ENCODE measurements around the gene CFDP1. TPM values are rescaled to one million over a fixed set of nuclear protein-coding genes. Genes with fewer than 3 reads are reported as not detected.
"Not testable (repeated sequence)": the region's sequence is repeated elsewhere in the genome, so short reads cannot be mapped to it uniquely, and the experiment has no call there.

The CFDP1 gene
- total and polyA plus RNA-seq, 2 experiments from 2014 or later = 103 to 114 TPM

DNA sequence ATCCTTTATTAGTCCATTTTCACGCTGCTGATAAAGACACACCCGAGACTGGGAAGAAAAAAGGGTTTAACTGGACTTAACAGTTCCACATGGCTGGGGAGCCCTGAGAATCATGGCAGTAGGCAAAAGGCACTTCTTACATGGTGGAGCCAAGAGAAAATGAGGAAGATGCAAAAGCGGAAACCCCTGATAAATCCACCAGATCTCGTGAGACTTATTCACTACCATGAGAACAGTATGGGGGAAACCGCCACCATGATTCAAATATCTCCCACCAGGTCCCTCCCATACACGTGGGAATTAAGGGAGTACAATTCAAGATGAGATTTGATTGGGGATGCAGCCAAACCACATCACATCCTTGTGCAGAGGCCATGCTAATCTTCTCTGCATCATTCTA, 146.9 kb downstream of the CFDP1 start:
- Histone ChIP-seq H3K4me3 (no peak overlapping the region), H3K9me3 (ENCODE audit: low read depth) (no peaks in the 10 kb centered on the region), H3K36me3 (no peaks in the 10 kb centered on the region), H3K4me1 (ENCODE audit: low read depth) (no peaks in the 10 kb centered on the region), H3K27ac (no peak overlapping the region), H3K27me3 (no peaks in the 10 kb centered on the region)
- no peak for DNase-seq (ENCODE audit: low read depth in 1 of 2, low spot score in 1 of 2)
- TF ChIP-seq, protein P1, sequence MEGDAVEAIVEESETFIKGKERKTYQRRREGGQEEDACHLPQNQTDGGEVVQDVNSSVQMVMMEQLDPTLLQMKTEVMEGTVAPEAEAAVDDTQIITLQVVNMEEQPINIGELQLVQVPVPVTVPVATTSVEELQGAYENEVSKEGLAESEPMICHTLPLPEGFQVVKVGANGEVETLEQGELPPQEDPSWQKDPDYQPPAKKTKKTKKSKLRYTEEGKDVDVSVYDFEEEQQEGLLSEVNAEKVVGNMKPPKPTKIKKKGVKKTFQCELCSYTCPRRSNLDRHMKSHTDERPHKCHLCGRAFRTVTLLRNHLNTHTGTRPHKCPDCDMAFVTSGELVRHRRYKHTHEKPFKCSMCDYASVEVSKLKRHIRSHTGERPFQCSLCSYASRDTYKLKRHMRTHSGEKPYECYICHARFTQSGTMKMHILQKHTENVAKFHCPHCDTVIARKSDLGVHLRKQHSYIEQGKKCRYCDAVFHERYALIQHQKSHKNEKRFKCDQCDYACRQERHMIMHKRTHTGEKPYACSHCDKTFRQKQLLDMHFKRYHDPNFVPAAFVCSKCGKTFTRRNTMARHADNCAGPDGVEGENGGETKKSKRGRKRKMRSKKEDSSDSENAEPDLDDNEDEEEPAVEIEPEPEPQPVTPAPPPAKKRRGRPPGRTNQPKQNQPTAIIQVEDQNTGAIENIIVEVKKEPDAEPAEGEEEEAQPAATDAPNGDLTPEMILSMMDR (IDR thresholded peaks at IDR 0.05; ENCODE audit: low read depth, low read length) = no peak

DNA sequence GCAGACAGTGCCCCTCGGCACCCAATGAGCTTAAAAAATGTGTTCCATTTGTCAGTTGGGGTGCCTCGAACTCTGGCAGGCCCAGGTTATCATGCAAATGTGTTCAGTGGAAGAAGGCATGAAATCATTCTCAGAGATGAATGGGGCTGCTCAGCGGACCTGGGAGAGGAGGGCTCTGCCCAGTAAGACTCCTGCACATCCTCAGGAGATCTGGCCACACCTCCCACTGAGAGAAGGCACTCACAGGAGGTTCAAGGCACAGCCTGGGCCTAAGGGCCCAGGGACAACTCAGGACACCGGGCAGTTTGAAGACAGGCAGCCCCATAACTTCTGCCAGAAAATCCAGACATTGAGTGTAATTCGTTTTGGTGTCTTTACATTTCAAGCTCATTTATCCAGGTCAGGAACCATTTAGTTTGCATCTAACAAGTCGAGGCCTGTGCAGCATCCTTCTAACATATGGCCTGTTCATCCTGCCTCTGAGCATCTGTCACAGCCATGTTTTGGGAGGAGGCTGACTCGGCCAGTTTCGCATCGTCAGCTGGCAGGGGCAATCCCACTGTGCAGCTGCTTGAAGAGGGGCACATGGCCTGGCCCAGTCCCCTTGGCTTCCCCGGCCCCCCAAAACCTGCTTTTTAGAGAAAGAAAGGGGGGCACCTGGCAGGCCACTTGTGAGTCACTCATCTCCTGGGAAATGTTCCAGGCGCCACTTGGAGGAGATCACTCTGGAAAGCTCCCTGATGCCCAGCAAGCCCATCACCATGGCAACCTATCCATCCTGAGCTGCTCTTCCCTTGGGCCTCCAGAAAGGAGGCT, 150.6 kb downstream of the CFDP1 start:
- Histone ChIP-seq H3K27ac (no peak overlapping the region), H3K27me3 (no peaks in the 10 kb centered on the region), H3K4me1 (ENCODE audit: low read depth) (peaks cover 4% of the 10 kb centered on the region), H3K4me3 (no peak overlapping the region), H3K9me3 (ENCODE audit: low read depth) (no peaks in the 10 kb centered on the region), H3K36me3 (no peaks in the 10 kb centered on the region)
- TF ChIP-seq, protein P1 (IDR thresholded peaks at IDR 0.05; ENCODE audit: low read depth, low read length) = no peak
- no peak for DNase-seq (ENCODE audit: low read depth in 1 of 2, low spot score in 1 of 2)

DNA sequence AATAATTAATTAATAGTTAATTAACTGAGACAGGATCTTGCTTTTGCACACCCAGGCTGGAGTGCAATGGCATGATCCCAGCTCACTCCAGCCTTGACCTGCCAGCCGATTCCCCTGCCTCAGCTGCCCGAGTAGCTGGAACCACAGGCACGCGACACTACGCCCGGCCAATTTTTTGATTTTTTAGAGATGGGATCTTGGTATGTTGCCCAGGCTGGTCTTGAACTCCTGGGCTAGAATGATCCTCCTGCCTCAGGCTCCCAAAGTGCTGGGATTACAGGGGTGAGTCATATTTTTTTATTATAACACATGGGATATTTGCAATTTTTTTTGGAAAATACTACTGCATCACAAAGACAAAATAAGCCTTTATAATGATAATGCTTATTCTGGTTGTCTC, 151.5 kb downstream of the CFDP1 start:
- no peak for DNase-seq (ENCODE audit: low read depth in 1 of 2, low spot score in 1 of 2)
- no peaks in the 10 kb centered on the region for H3K36me3 ChIP-seq
- no peaks in the 10 kb centered on the region for H3K27me3 ChIP-seq
- peaks cover 4% of the 10 kb centered on the region for H3K4me1 ChIP-seq (ENCODE audit: low read depth)
- no peaks in the 10 kb centered on the region for H3K9me3 ChIP-seq (ENCODE audit: low read depth)
- no peak overlapping the region for H3K27ac ChIP-seq
- TF ChIP-seq, protein P1 (IDR thresholded peaks at IDR 0.05; ENCODE audit: low read depth, low read length) = no peak
- no peak overlapping the region for H3K4me3 ChIP-seq

DNA sequence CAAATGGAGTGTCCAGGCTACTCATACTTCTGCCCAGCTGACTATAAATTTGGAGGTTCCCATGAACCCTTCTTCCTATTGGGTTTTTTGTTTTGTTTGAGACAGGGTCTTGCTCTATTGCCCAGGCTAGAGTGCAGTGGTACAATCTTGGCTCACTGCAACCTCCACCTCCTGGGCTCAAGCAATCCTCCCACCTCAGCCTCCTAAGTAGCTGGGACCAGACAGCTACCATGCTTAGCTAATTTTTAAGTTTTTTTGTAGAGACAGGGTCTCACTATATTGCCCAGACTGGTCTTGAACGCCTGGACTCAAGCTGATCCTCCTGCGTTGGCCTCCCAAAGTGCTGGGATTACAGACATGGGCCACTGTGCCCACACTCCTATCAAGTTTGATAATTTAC, 152.3 kb downstream of the CFDP1 start:
- not testable (repeated sequence) for H3K27ac ChIP-seq; H3K36me3 ChIP-seq; DNase-seq (ENCODE audit: low read depth in 1 of 2, low spot score in 1 of 2); H3K27me3 ChIP-seq; H3K4me1 ChIP-seq (ENCODE audit: low read depth); H3K9me3 ChIP-seq (ENCODE audit: low read depth); H3K4me3 ChIP-seq

DNA sequence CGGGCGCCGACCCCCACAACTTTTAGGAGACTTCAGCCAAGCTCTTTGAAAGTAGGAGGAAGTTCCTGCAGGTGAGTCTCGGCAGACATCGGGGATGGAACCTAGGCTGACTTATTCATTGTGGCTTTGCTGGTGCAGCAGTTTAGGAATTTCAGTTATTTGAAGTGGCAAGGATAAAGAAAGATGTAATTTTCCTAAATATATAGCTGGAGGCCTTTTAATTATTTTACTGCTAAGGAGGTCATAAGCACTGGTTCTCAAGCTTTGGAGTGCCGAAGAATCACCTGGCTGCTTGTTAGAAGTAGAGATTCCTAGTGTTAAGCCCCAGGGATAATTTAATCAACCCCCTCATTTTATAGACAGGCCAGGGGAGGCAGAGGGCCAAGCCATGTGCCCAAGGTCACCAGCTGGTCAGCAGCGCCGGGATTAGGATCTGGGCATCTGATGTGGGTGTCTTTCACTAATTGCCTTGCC, 152.9 kb downstream of the CFDP1 start:
- Histone ChIP-seq H3K9me3 (ENCODE audit: low read depth) (no peaks in the 10 kb centered on the region), H3K4me3 (no peak overlapping the region), H3K27ac (no peak overlapping the region), H3K27me3 (no peaks in the 10 kb centered on the region), H3K36me3 (no peaks in the 10 kb centered on the region), H3K4me1 (ENCODE audit: low read depth) (peaks cover 4% of the 10 kb centered on the region)
- TF ChIP-seq, protein P1 (IDR thresholded peaks at IDR 0.05; ENCODE audit: low read depth, low read length) = no peak
- no peak for DNase-seq (ENCODE audit: low read depth in 1 of 2, low spot score in 1 of 2)

DNA sequence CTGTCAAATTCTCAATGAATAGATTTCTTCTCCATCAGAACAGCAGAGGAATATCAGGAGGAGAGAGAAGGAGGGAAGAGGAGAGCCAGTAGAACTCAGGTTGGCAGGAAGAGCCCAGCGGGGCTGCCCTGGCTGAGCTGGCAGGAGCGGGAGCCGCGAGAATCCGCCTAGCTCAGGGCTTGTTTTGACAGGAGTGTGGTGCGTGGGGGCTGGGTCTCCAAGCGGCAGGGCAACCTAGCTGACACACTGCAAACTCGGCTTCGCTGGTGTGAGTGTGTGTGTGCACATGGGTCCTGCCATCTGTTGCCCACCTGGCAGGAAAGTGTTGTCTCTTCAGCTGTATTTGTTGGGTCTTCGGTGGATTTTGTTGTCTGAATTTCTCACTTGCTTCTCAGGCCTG, 154.0 kb downstream of the CFDP1 start:
- no peaks in the 10 kb centered on the region for H3K36me3 ChIP-seq
- H3K4me3 ChIP-seq = no peak overlapping the region
- TF ChIP-seq, protein P1 (IDR thresholded peaks at IDR 0.05; ENCODE audit: low read depth, low read length) = no peak
- no peak for DNase-seq (ENCODE audit: low read depth in 1 of 2, low spot score in 1 of 2)
- peaks cover 4% of the 10 kb centered on the region for H3K4me1 ChIP-seq (ENCODE audit: low read depth)
- no peaks in the 10 kb centered on the region for H3K9me3 ChIP-seq (ENCODE audit: low read depth)
- H3K27me3 ChIP-seq = no peaks in the 10 kb centered on the region
- no peak overlapping the region for H3K27ac ChIP-seq

Data from cardiac muscle cell (in vitro differentiated cells and primary cell).